CD4-positive, alpha-beta T cell treated with Interleukin-4 for 4 hours (primary cell): ENCODE data around the gene SMAD7.

ENCODE experiments used
- DNase-seq: peaks from one replicate; pipeline ENCODE4 v3.0.0-alpha.2; 2020

SMAD7 gene

GRCh38 chr18:48929212-48929612, 21.6 kb downstream of the SMAD7 start:
- no peak for DNase-seq

GRCh38 chr18:48928787-48929186, 22.0 kb downstream of the SMAD7 start:
- DNase-seq, result peak; percentile 89

DNA sequence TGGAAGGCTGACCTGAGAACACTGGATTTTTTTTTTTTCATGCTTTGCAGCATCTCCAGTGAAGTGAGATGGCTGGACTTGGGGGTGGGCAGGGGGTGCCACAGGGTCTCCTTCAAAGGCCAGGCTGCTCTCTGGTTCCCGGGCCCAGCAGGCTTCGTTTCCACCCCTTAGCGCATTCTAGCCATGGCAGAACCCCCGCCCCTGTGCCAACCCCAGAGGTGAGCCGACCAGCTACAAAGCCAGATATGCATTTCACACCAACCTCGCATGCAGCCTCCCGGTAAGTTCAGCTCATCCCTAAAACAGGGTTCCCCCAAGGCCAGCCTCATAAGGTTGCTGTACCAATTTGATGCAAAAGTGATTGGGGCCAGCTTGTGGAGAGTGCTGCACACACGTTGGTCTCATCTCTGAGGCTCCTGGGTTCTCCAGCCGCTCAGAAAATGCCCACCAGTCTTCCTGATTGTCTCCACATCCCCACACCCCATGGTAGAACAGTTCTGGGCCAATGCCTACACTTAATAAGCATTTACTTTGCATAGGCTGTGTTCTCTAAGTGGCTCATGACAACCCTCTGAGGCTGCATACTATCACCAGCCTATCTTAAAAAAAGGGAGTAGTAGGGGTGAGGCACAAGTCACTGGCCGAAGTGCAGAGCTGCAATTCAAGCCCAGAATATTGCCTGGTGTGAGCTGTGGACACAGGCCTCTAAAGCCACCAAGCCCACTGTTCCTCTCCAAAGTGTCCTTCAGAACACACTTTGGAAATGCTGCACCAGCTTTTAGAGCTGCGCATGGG, 23.3 kb downstream of the SMAD7 start:
- no peak for DNase-seq

GRCh38 chr18:48926420-48926857, 24.3 kb downstream of the SMAD7 start:
- no peak for DNase-seq

DNA sequence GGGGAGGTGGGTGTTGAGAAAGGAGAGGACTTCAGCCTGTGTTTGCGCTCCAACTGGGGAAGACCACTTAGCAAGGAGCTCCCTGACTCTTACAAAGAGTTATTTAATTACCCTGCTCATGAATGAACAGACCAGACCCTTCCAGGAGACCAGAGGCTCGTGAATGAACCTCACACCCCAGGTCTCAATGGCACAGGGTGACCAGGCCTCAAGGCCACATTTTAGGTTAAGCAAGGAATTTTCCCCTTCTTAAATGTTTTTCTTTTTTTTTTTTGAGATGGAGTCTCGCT, 25.3 kb downstream of the SMAD7 start:
- DNase-seq, result no peak

DNA sequence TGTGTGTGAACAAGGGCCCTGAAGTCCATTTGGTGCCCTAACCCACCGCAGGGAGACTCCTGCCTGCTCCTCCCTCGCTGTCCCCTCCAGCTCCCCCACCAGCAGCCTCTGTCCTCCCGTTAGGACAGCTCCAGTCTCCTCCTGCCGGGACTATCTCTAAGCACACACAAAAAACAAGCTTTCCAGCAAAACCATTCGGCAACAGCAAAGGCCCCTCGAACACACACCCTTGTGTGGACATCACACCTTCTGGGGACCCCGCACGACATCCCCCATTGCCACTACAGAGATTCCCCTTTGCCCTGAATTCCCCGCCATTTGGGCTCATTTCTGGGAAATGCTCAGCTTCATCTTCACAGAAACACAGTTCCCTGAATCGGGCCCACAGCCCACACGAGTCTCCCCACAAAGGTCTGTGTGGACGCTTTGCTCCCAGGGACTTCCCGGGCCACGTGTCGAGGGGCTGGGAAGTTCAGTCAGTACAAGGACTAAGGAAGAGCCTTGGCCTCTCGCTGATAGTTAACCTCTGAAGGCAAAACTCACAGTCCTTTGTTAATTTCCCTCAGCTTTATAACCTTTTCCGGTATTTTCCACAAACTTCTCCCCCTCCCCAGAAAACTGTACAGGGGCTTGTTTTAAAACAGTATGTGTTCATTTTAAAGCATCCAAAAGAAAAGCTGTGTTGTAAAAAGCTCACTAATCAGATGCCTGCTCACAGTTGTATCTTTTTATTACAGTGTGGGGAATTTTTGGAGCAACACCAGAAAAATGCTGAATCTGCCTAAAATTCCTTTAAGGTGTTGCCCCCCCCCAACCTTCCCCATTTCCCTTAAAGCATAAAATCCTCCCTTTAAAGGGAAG, 25.9 kb downstream of the SMAD7 start:
- DNase-seq, result no peak

DNA sequence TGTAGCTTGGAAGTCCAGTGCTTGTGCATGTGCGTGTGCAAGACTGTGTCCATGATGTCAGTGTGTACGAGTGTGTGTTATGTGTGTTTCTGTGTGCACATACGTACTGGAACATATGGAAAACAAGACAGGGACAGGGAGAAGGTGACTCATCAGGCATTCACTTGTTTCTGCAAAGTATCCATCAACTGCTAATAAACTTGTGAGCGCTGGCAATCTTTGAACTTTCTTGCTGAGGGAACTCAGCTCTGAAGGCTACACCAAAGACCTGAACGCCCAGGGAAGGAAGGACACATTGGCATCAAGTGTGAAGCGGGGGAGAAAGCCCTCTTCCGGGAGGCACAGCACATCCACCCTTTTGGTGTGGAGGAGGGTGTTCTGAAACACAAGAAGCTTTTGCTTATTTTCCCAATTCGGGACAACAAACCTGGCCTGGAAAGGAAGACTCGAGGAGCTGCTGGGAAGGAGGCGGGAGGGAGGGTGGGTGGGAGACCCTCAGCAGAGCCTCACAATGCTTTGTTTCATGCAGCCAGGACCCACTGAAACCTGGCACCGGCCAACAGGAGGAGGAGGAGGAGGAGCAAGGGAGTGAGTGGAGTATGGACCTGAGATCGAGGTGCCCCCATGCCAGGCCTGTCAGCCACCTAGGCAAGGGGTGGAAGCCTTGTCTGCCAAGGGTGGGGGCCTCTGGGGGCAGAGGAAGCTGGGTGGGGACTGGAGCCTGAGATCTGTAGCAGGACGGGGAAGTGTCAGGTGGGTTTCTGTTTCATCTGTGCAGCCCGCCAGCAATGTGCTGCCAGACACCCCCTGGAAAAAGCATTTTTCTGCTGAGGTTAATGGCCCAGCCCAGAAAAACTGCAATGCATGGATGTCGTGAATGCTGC, 26.8 kb downstream of the SMAD7 start:
- DNase-seq, result no peak

DNA sequence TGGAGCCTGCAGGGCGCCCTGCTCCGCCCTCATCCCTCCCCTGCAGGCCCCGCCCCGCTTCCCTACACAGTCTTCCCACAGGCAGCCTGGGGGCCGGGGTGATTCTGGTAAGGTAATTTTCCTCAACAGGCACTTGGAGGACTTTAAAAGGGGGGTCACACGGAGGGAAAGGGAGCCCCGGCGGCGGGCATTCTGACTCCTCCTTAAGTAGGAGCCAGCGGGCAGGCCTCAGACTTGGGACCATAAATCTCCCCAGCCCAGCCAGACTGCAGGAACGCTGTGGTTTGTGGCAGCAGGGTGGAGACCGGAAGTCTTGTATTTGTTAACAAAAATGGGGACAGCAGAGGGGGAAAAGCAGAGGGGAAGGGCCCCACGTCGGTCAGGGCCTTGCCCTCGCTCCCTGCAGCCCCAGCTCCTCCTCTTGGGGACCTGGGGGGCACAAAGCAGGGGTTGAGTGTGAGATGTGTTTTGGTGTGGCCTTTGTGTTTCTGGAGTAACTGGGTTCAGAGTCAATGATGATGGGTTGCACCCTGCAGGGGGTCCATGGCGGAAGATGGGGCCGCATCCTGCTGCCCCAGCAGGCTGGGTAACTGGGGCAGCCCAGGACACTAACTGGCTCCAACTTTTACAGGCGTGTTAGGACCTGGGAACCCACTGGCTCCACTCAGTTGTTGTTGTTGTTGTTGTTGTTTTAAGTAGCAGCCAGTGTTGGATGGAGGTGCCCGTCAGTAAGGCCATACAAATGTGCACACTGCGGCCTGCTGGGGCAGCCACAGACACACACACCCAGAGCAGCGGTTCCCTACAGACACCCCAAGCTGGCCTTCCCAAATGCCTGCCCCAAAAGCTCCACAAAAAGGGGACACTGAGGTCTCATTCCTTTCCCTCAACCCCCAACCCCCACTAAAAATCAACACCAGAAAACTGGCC, 27.7 kb downstream of the SMAD7 start:
- peak; percentile 31 for DNase-seq

- no peak for DNase-seq
Measured at GRCh38 chr18:48922226-48922800, 28.5 kb downstream of the SMAD7 start.

DNA sequence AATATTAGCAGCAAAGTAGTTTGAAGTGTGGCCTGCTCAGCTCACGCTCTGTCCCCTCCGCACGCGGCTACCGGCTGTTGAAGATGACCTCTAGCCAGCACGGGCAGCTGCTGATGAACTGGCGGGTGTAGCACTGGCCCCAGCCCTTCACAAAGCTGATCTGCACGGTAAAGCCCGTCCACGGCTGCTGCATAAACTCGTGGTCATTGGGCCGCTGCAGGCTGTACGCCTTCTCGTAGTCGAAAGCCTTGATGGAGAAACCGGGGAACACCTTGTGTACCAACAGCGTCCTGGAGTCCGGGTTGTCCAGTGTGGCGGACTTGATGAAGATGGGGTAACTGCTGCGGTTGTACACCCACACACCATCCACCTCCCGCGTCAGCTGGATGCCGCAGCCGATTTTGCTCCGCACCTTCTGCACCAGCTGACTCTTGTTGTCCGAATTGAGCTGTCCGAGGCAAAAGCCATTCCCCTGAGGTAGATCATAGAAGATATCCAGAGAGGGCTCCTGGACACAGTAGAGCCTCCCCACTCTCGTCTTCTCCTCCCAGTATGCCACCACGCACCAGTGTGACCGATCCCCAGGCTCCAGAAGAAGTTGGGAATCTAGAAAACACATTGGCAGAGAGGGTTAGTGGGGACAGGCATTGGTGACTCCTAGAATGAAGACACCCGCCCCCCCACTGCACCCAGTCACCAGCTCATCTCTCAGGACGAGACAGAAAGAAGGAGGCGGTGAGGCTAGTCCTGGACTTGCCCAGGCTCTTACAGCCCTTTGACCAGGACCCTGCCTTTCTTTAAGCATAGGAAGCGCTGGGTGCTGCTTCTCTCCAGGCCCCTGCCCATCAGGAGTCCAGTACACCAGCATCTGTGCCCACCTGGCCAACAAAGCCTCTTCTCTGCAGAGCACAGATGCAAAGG, 29.2 kb downstream of the SMAD7 start:
- no peak for DNase-seq

GRCh38 chr18:48920408-48921038, 30.2 kb downstream of the SMAD7 start:
- no peak for DNase-seq

DNA sequence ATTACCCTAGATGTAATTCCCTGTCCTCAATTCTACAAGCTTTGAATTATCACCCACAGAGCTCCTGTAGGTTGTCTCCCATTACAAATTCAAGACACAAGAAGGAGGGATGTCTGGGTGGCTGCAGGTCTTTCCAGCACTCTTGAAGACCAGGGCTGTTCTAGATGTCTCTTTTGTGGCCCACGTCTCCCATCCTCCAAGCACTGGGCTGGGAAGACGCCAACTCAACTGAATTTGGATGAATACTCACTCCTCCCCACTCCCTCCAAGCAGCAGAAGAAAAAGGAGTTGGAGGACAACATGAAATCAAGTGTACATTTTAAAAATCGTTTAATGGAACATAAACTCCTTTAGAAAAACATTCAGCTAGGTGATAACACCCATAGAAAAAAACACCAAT, 31.2 kb downstream of the SMAD7 start:
- no peak for DNase-seq

GRCh38 chr18:48918660-48919456, 31.9 kb downstream of the SMAD7 start:
- no peak for DNase-seq

DNA sequence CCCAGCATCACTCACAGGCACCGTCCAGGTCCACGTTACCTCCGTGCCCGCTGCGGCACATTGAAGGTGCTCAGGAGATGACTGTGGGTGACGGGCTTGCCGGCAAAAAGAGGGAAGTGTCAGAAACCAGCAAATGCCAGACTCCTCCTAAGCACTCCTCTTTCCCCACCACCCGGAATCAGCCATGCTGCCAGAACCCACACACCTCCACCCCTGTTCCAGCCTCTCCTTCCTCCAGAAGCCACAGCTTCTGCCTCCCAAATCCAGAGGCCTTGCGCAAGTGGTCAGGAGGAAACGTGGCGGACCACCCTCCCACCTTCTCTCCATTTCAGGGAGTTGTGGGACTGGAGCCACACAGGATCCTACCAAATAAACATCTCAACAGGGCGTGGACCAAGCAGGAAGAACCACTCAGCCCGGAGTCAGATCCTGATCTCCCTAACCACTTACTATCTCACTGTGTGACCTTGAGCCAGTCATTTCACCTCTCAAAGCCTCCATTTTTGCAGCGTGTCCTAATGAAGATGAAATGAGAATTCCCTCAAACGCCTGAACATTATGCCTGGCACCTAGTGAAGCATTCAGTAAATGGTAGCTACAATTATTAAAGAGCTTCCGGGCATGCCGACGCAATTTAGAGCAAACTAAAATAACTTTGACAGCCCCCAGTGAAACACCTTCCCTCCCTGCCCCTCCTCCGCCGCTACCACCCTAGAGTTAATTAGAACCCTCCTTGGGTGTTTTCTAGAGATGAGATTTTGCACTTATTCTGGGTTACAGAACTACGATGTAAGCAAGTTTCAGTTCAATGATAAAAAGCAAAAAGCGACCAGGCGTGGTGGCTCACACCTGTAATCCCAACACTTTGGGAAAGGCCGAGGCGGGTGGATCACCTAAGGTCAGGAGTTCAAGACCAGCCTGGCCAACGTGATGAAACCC, 32.9 kb downstream of the SMAD7 start:
- DNase-seq, result no peak

DNA sequence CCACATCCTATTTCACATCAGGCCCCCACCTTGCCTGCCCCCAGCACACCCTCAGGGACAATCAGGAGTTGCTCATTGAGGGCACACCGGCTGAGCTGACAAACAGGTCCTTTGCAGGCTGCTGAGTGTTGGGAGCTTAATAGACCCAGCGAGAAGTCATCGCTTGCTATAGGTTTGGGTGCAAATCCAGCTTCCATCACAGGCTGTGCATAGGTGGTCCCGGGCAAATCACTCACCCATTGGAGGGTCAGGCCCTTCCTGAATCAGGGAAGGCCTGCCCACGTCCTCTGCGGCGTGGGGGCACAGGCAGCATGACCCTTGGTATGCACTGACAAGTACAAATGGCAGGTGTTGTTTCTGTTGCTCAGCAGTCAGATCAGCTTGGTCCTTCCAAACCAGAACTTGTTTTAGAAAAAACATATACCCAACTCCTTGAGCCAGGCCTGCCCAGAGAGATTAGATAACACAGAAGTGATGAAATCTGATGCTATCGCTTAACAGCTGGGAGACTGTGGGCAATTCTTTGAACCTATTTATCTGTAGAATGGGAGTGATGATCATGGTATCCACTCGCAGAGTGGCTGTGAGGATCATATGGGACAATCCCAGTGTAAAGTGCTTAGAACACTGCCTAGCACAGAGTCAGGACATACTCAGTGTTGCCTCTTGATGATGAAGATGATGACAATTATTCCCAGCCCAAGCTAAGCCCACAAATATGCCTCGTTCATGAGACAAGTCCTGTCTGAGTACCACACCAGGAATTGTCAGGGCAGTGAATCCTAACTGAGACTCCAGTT, 34.9 kb downstream of the SMAD7 start:
- DNase-seq, result no peak

- no peak for DNase-seq
Measured at GRCh38 chr18:48914581-48915251, 36.0 kb downstream of the SMAD7 start.

GRCh38 chr18:48913775-48914174, 37.0 kb downstream of the SMAD7 start:
- no peak for DNase-seq
